Umbilical cord (tissue), 2 donors: ENCODE data around the gene MAGI2. TPM values are rescaled to one million over a fixed set of nuclear protein-coding genes. Genes with fewer than 3 reads are reported as not detected.

ENCODE experiments used
- DNase-seq: peaks from one replicate; pipeline ENCODE4 v3.0.0-alpha.2; 2015; ENCODE audit warnings: low spot score
- total RNA-seq: library from RNA; depleted of rRNA; stranded (reverse); fragments of >200 nt; gene quantifications from one replicate; pipeline ENCODE4 v1.2.3, GENCODE V29; 2014; ENCODE audit warnings: low replicate concordance; ENCODE audit not compliant: insufficient read depth

Gene MAGI2
- total RNA-seq, 1 donor from 2014 or later = 51.5 TPM

- no peak for DNase-seq
Measured at GRCh38 chr7:78955329-78955728, 498.1 kb downstream of the MAGI2 start.

GRCh38 chr7:78953726-78954363, 499.6 kb downstream of the MAGI2 start:
- DNase-seq = peak; percentile 30

DNA sequence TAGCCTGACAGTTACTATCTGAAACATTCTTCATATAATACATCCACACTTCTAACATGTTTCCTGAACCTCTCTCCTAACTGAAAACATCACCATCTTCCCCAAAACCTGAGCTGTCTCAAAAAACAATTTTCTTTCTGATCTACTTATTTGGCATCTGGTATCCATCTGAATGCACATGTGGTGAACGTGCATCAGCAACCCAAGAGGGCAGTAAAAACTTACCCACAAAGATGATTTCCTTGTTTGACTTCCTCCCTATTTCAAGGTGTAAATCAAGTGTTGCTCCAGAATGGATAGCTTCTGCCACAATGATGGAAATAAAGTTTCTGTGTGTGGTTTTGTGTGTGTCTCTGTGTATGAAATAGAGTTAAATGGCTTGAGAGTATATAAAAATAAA, 500.4 kb downstream of the MAGI2 start:
- DNase-seq = no peak

GRCh38 chr7:78939669-78940068, 513.8 kb downstream of the MAGI2 start:
- no peak for DNase-seq

DNA sequence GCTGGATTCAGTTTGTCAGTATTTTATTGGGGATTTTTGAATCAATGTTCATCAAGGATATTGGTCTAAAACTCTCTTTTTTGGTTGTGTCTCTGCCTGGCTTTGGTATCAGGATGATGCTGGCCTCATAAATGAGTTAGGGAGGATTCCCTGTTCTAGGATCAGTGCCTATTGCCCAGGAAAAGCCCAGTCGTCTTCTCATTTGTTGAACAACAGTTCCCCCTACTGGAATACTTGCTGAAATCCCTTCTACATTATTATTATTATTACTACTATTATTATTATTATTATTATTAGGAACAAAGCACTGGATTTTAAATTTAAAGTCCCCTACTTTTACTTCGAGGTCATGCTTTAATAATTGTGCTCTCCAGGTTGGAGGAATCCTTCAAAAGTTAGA, 528.9 kb downstream of the MAGI2 start:
- peak; percentile 4 for DNase-seq

DNA sequence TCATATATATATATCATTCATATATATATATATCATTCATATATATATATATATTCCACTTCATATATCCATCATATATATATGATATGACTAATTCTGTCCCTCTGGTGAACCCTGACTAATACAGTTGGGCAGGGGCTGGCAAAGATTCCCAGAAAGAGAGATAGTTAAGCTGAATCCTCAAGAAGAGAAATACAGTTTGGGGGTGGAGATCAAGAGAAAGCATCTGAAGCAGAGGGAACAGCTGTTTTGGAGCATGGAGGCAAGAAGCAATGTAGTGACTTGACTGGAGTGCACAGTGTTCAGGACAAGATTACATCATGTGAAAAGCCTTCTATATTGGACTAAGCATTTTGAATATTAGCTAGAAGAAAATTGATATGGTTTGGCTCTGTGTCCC, 540.7 kb downstream of the MAGI2 start:
- DNase-seq = peak; percentile 12

- no peak for DNase-seq
Measured at GRCh38 chr7:78906735-78907134, 546.7 kb downstream of the MAGI2 start.

DNA sequence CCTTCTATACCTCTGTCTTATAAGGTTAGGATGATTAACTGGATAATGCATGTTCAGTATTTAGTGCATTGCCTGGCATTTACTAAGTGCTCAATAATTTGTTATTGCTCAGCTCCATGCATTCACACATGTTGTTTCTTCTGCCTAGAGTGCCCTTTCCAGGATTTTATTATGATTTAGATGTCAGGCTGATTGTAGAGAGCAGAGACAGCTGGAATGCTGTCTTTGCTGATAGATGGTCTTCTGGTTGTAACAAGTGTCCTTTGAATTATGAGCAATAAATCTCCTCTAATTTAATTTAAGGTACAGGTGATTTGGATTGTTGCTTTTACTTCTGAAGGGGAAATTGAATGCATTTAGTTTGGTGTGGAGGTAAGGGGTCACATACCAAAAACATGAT, 548.0 kb downstream of the MAGI2 start:
- DNase-seq = peak; percentile 3

DNA sequence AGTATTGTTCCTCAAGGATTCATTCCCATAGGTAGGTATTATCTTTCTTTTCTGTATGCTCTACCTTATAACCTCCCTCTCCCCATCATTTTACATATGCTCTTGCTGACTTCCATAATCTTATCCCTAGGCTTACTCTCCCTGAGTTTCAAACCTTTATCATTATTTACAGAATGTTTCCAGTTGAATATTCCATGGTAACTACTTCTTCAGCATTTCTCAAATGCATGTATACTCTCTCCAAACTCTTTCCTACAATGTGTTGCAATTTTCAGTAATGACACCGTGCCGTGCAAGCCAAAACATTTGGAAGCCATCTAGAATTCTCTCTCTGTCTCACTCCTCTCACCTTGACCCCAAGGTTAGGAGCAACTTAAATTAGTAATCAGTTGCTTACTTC, 548.5 kb downstream of the MAGI2 start:
- DNase-seq = no peak

DNA sequence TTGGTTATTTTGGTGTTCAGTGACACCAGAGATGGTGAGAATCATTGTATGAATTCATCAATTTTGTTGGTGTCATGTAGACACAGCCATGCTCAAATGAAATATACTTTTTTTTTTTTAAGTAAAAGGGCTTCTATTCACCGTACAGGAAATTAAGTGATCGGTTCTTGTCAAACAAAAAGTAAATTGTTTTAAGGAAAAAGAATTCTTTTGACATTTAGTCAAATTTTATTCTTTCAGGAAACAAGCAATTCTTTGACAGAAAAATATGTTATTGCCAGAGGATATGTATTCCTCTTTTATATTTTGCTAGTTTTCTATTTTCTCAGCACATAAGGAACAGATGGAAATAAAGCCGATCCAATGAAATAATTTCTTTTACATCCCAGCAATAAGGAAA, 551.9 kb downstream of the MAGI2 start:
- DNase-seq = no peak

GRCh38 chr7:78900806-78901205, 552.7 kb downstream of the MAGI2 start:
- DNase-seq = no peak

GRCh38 chr7:78895393-78895792, 558.1 kb downstream of the MAGI2 start:
- DNase-seq = no peak

- no peak for DNase-seq
Measured at GRCh38 chr7:78879206-78879605, 574.3 kb downstream of the MAGI2 start.

DNA sequence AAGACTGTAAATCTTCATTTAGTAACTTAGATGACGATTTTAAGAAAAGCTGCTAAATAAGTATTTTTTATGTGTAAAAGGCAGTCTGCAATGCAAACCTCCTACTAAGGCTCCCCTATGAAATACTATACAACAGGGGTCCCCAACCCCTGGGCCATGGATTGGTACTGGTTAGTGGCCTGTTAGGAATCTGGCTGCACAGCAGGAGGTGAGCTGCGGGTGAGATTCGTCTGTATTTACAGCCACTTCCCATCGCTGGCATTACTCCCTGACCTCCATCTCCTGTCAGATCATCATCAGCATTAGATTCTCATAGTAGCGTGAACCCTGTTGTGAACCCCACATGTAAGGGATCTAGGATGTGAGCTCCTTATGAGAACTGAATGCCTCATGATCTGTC, 580.4 kb downstream of the MAGI2 start:
- DNase-seq = no peak

GRCh38 chr7:78864339-78864738, 589.1 kb downstream of the MAGI2 start:
- no peak for DNase-seq

- DNase-seq = no peak
Measured at GRCh38 chr7:78863281-78863680, 590.2 kb downstream of the MAGI2 start.

- no peak for DNase-seq
Measured at GRCh38 chr7:78862411-78862900, 591.0 kb downstream of the MAGI2 start.

DNA sequence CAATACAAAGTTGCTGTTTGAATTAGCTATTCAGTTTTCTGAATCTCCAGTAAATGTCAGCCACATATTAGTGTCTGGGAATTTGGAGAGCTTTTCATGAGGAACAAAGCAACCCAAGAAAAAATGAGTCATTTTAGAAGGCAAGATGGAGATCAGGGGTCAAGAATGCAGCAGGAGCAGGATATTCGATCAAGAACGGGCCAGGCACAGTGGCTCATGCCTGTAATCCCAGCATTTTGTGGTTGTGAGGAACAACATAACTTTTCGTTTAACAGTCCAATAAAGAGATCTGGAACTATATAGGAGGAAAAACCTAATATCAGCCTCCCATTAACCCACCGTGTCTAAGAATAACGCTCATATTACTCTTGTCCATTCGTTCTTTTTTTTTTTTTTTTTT, 600.5 kb downstream of the MAGI2 start:
- DNase-seq = no peak

DNA sequence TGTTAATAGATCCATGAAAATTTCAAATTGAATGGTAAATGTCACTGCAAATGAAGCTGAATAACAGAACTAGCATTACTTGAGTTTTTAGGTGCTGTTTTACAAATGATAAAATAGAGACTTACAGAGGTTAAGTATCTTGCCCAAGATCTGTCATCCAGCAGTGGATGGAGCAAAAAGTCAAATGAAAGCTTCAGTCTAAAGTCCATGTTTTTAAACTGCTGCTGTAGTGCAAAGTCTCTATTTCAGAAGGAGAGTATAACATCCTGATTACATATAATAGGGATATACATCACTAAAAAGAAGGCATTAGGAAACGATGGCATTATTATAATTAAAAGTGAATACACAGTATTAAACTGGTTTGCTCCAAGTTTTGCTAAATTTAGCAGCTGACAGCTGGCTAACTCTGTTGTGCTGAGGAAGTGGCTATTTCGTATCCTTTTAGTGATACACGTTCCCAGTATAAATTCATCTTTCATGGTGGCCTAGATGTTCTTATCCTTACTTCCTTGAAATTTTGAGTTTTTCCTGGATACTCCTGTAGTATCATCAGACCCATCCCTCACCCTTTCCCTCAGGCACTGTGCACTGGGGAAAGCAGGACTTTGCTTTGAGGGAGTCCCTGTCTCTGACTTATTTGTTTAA, 603.2 kb downstream of the MAGI2 start:
- DNase-seq = no peak

DNA sequence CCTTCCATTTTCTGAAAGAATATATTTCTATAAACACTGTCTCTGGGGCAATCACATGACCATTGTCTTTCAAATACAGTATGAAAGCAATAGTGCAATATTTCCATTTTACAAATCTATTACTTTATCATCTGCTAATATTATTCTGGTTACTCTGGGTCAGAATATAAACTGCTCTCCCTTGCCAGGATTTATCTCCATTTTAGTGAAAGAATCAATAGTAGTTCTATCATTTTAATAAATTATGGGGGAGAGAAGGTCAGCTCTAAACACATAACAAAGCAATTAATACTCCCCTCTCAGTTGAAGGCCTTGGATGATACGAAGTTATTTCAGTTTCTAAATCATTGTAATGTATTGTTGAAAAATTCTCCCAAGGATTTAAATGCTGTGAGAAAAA, 608.3 kb downstream of the MAGI2 start:
- DNase-seq = no peak

DNA sequence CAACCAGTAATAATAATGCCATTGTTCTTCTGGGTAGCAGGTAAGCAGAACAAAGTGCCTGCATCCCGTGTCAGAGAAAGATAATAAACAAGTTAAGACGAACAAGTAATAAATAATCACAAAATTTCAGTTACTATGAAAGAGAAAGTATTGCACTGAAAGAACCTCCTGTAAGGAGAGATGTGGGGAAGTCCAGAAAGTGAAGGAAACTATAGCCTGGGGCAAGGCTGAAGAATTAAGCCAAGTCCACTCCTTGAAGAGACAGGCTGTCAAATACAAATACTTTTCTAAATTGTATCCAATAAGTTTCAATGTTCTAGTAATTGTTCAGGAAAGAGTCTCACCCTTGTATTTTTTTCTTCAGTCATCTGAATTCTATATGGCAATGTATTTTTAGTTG, 611.4 kb downstream of the MAGI2 start:
- DNase-seq = no peak

- no peak for DNase-seq
Measured at GRCh38 chr7:78835897-78836296, 617.6 kb downstream of the MAGI2 start.

DNA sequence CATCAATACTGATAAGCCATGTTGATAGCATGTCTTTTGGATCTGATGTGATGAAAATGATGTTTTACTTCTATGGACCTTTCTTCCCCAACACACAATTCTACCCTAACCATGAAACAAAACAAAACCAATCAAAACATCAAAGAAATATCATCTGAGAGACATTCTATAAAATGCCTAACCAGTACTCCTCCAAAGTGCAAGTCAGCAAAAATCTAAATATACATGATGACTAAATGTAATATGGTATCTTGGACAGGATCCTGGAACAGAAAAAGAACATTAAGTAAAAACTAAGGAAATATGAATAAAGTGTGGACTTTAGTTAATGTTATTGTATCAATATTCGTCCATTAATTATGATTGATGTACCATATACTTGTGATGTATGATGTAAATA, 625.1 kb downstream of the MAGI2 start:
- no peak for DNase-seq
